H1 (cell line): ENCODE results near the gene ULK1. TPM values are rescaled to one million over a fixed set of nuclear protein-coding genes. Genes with fewer than 3 reads are reported as not detected.

Experiments used
- ASH2L ChIP-seq: fragments of 200-600, 300-600 bp; sonication (generic); IDR thresholded peaks from one replicate; pipeline ENCODE4 v1.7.1; 2017; ENCODE audit warnings: low read length
- BCL11A ChIP-seq, 2 experiments: IDR thresholded peaks; one replicate each; pipeline ENCODE4 v1.6.1; 2011; ENCODE audit warnings: low read depth in 2 of 2, low read length in 2 of 2, mild to moderate bottlenecking in 2 of 2
- CHD7 ChIP-seq: fragments of 300-600 bp; sonication (generic); IDR thresholded peaks from 2 replicates; pipeline ENCODE4 v1.7.1; 2012; ENCODE audit warnings: low read length, moderate library complexity, mild to moderate bottlenecking, inconsistent platforms; ENCODE audit not compliant: insufficient replicate concordance
- KDM1A ChIP-seq: fragments of 200-600, 300-600 bp; sonication (generic); IDR thresholded peaks from 2 replicates; pipeline ENCODE4 v1.7.1; 2016; ENCODE audit warnings: mild to moderate bottlenecking, low read length, borderline replicate concordance
- RBBP5 ChIP-seq: IDR thresholded peaks from 2 replicates; pipeline ENCODE4 v1.7.1; 2012; ENCODE audit warnings: low read depth, mild to moderate bottlenecking, inconsistent platforms, low read length, moderate library complexity, borderline replicate concordance
- TAF1 ChIP-seq: IDR thresholded peaks from 2 replicates; pipeline ENCODE4 v1.6.1; 2011; ENCODE audit warnings: mild to moderate bottlenecking, low read depth, low read length
- ZNF274 ChIP-seq: IDR thresholded peaks from 2 replicates; pipeline ENCODE4 v1.7.0; 2012; ENCODE audit warnings: low read length, borderline replicate concordance; ENCODE audit errors: extremely low read depth
- polyA plus RNA-seq, 7 experiments: library from polyadenylated mRNA; depleted of rRNA in 3 of 7; stranded (reverse) in 5 of 7; unstranded in 2 of 7; fragments of >200 nt in 5 of 7; fragments of 200-250 nt in 2 of 7; gene quantifications; 1 replicate in 5 of 7; 2 replicates in 1 of 7; 4 replicates in 1 of 7; pipeline versions ENCODE4 v1.2.1 to v1.2.3, GENCODE V29; 2011 to 2013; ENCODE audit warnings: missing spikeins in 2 of 7, mixed read lengths in 2 of 7
- total RNA-seq: library from RNA; stranded (reverse); fragmentation: NEBNext Ultra II Directional; extraction: Animal tissue kit (Norgen Biotek cat#: 25700); gene quantifications from 2 replicates; pipeline ENCODE4 v1.2.1, GENCODE V29; 2021

Gene ULK1
- total and polyA plus RNA-seq, 2 of the 8 experiments (the other 6 are each of a cell fraction or from before 2014, with no cell fraction given), result 13.0 to 44.1 TPM

DNA sequence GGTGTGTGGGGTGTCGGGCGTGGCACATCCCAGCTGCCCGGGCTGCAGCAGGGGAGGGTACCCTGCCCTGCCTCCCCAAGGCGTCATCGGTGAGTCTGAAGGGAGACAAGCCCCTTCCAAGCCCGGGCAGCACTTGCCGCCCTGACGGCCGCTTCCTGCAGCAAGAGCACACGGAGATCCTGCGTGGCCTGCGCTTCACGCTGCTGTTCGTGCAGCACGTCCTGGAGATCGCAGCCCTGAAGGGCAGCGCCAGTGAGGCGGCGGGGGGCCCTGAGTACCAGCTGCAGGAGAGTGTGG lies 24.6 kb downstream of the ULK1 start (continued):
- TF ChIP-seq CHD7, result no peak
- TF ChIP-seq ZNF274, result no peak
- TF ChIP-seq RBBP5, result no peak
- no peak for TF ChIP-seq ASH2L
- no peak for TF ChIP-seq BCL11A (IDR thresholded peaks at IDR 0.05; ENCODE audit: low read depth in 2 of 2, low read length in 2 of 2)
- no peak for TF ChIP-seq KDM1A
- TF ChIP-seq TAF1, result no peak
